ENCODE results near the gene BEX3.

DNA sequence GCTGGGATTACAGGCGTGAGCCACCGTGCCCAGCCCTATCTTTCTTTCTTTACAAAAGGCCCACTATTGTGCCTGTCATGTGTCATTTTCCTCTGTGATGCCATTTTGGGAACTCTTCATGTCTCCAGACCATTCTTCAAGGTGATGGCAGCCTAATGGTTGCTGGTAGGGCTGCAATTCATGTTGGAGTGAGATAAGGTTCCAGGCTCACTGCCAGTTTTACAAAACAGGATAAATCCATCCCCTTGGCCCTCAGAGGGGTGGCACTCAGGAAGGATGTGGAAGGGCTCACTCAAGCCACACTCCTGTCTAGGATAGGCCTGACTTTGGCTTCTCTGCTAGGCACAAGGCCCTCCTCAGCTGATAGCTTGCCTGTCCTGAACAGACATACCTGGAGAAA, 16.2 kb upstream of the BEX3 start:
- TF ChIP-seq, protein P1, sequence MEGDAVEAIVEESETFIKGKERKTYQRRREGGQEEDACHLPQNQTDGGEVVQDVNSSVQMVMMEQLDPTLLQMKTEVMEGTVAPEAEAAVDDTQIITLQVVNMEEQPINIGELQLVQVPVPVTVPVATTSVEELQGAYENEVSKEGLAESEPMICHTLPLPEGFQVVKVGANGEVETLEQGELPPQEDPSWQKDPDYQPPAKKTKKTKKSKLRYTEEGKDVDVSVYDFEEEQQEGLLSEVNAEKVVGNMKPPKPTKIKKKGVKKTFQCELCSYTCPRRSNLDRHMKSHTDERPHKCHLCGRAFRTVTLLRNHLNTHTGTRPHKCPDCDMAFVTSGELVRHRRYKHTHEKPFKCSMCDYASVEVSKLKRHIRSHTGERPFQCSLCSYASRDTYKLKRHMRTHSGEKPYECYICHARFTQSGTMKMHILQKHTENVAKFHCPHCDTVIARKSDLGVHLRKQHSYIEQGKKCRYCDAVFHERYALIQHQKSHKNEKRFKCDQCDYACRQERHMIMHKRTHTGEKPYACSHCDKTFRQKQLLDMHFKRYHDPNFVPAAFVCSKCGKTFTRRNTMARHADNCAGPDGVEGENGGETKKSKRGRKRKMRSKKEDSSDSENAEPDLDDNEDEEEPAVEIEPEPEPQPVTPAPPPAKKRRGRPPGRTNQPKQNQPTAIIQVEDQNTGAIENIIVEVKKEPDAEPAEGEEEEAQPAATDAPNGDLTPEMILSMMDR (IDR thresholded peaks at IDR 0.05), result no peak
- TF ChIP-seq POLR2A (IDR thresholded peaks at IDR 0.05), result no peak
